ENCODE results near the gene RDH13.

DNA sequence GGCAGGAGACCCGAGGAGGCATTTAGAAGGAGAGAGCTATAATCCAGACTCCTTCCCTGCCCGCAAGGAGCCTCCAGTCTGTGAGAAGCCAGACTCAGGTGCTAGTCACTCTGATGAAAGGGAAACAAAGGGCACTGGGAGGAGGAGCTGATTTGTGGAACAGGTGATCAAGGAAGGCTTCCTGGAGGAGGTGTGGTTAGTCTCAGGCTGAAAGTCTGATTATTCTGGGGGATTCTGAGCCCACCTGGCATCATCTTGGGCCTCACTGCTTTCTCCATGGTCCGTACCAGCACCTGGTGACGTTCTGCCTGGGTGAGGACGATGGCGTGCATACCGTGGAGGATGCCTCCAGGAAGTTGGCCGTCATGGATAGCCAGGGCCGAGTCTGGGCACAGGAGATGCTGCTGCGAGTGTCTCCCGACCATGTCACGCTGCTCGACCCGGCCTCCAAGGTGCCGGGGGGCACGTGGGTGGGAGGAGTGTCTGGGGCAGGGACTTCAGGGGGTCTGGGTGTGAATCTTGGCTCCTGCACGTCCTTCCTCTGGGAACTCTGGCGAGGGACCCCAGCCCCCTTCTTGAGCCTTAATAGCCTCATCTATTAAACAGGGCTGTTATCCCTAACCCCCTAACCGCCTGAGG lies 16.6 kb upstream of the RDH13 start:
- no peak for TF ChIP-seq SP1 (IDR thresholded peaks at IDR 0.05)
- TF ChIP-seq RXRA (IDR thresholded peaks at IDR 0.05) = no peak
- TF ChIP-seq, protein P1, sequence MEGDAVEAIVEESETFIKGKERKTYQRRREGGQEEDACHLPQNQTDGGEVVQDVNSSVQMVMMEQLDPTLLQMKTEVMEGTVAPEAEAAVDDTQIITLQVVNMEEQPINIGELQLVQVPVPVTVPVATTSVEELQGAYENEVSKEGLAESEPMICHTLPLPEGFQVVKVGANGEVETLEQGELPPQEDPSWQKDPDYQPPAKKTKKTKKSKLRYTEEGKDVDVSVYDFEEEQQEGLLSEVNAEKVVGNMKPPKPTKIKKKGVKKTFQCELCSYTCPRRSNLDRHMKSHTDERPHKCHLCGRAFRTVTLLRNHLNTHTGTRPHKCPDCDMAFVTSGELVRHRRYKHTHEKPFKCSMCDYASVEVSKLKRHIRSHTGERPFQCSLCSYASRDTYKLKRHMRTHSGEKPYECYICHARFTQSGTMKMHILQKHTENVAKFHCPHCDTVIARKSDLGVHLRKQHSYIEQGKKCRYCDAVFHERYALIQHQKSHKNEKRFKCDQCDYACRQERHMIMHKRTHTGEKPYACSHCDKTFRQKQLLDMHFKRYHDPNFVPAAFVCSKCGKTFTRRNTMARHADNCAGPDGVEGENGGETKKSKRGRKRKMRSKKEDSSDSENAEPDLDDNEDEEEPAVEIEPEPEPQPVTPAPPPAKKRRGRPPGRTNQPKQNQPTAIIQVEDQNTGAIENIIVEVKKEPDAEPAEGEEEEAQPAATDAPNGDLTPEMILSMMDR (IDR thresholded peaks at IDR 0.05; ENCODE audit: low read depth, low read length, missing input control) = no peak
- TF ChIP-seq NR2F2 (IDR thresholded peaks at IDR 0.05) = no peak
- no peak for TF ChIP-seq HNF4A (conservative IDR thresholded peaks at IDR 0.05)
- no peak for TF ChIP-seq REST (IDR thresholded peaks at IDR 0.05)
- TF ChIP-seq JUND (IDR thresholded peaks at IDR 0.05) = no peak
- TF ChIP-seq GABPA (IDR thresholded peaks at IDR 0.05 in 1 of 2, conservative IDR thresholded peaks at IDR 0.05 in 1 of 2) = no peak
- no peak for TF ChIP-seq RAD21 (IDR thresholded peaks at IDR 0.05)
- TF ChIP-seq, protein P2, sequence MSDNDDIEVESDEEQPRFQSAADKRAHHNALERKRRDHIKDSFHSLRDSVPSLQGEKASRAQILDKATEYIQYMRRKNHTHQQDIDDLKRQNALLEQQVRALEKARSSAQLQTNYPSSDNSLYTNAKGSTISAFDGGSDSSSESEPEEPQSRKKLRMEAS (IDR thresholded peaks at IDR 0.05) = no peak
- TF ChIP-seq EGR1 (IDR thresholded peaks at IDR 0.05; ENCODE audit: low read depth in 2 of 2) = no peak
- TF ChIP-seq TAF1 (conservative IDR thresholded peaks at IDR 0.05) = no peak
